HG03469 (cell line): ENCODE measurements around the gene RAB7B.

Experiments
- ATAC-seq: cut with Tn5 transposase; IDR thresholded peaks from one replicate; pipeline ENCODE4 v1.9.1; 2021; ENCODE audit warnings: mild to moderate bottlenecking, moderate library complexity, moderate number of reproducible peaks; ENCODE audit not compliant: unreplicated experiment

Gene RAB7B

DNA sequence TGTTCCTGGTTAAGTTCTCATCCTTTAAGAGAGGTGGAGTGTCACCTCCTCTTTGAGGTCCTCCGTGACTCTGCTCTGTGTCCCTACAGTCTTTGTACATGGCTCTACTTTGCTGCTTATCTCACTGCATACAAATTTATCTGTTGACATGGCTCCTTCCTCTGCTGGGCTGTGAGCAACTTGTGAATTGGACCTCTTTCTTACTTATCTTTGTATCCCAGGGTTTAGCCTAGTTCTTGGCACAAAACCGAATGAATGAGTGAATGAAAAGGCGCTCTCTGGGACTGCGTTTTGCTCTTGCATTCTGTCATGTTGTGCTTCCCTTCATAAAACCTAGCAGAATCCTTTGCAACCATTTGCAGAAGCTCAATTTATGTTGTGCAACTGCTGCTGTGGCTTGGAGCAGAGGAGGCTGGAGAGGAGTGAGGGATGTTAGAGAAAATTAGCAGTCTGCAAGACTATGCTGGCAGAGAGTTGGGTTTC lies 72.4 kb downstream of the RAB7B start:
- no peak for ATAC-seq

DNA sequence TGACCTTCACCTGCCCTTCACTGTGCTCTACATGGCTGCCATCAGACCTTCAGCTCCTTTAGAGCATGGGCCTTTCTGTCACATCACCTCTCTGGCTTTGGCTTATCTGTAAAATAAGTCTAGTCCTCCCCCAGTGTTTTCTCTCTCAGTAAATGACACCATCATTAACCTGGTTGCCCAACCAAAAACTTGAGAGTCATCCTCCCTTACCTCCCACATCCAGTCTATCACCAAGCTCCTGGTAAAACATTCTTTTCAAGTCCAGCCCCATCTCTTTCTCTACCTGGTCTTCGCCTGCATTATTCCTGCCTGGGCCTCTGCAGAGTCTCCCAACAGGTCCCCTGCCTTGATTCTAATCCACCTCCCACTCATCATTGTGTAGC lies 73.0 kb downstream of the RAB7B start:
- ATAC-seq = no peak

DNA sequence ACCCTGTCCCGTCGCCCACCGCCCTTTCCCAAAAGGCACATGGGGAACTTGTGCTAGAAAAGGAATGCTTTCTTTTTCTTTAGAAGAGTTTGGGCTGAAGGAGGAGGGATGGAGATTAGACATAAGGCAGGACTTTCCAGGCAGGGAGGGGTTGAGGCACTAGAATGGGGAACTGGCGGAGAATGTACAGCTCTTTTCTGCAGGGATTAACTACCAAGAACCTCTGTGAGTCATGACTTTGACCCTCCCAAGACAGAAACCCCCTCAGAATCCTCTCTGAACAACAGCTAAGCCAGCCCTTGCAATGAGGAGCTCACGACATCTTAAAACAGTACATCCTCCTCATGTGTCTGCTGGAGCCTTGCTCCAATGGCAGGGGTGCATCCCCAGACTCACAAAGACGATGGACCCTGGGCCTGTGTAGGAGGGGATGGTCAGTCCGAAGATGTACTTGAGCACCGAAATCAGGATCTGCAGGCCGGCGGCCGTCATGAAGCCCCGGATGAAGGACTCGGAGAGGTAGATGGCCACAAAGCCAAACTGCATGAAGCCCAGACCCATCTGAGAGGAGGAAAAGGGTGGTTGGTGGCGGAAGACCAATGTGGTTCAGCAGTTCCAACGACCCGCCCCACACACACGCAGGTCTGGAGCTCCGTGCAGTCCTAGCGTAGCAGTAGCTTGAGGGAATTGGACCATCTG lies 73.5 kb downstream of the RAB7B start:
- ATAC-seq = no peak

DNA sequence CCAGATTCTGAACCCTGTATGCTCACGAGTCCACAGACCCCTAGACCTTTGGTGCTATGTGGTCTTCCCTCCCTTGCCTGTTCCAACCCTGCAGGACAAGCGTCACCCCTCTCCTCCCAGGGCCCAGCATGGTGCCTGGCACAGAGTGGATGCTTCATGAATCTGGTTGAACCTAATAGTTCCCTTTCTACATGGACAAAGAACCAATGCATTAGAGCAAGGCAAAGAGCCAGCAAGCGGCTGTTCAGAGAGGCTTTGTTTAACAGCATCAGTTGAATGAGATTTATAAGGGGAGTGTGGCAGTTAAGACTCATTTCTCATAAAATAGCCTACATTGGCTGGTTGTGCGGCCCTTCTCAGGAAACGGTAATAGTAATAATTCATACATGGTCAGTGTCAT lies 74.9 kb downstream of the RAB7B start:
- ATAC-seq = no peak

DNA sequence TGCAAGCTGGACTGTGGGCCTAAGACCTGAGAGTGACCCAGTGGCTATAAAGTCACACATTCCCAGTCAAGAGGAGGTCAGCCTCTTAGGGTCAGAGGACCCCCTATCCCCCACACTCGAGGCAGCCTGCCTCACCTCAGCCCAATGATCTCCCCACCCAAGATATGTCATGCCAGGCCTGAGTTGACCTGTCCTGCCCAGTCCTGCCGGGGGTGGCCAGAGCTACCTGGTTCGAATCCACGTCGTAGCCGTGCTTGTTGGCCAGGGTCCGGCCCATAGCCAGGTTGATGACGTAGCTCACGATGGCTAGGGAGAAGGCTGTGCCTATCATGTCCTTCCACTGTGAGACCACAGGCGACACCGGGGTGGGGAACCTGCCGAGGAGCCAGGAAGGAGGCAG lies 75.5 kb downstream of the RAB7B start:
- no peak for ATAC-seq

DNA sequence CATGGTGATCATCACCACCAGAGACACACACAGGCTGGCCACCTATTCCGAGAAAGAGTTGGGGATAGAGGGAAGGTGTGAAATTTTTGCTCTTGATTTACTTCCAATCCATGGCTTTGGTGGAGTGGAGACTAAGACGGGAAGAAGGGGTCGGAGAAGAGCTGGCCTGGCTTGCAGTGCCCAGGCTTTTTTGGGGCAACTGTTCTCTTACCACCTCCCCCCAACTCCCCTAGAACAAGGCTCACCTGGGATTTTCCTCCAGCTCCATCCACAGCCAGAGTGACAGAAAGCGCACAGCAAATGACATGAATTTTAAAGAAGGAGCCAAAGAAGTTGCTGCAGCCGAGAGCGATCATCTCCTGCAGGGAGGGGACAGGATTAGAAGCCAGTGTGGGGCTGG lies 75.9 kb downstream of the RAB7B start:
- no peak for ATAC-seq
